ENCODE results near the gene GGTLC3.
"Not testable (repeated sequence)": the region's sequence is repeated elsewhere in the genome, so short reads cannot be mapped to it uniquely, and the experiment has no call there.

Gene GGTLC3

GRCh38 chr22:18528597-18529415 is 10.8 kb upstream of the GGTLC3 start:
- ATAC-seq = peak; percentile 92
- H3K9me3 Mint-ChIP-seq, H3K27me3 Mint-ChIP-seq, H3K4me1 Mint-ChIP-seq, H3K36me3 Mint-ChIP-seq: not testable (repeated sequence)
- peak overlapping the region; percentile 67 for H3K27ac Mint-ChIP-seq
- H3K4me3 Mint-ChIP-seq = peak overlapping the region; percentile 75

GRCh38 chr22:18527752-18528596 is 10.0 kb upstream of the GGTLC3 start, which contains the start of gene TMEM191B:
Gene TMEM191B (plus strand): TSS chr22:18527802. CDS start chr22:18527981, 179 bp downstream.
- H3K4me1 Mint-ChIP-seq, H3K9me3 Mint-ChIP-seq, H3K27me3 Mint-ChIP-seq, H3K36me3 Mint-ChIP-seq: not testable (repeated sequence)
- Mint-ChIP-seq H3K27ac (peak within 1 kb of the TSS; percentile 67), H3K4me3 (peak within 1 kb of the TSS; percentile 75)
- peak; percentile 35 for ATAC-seq

DNA sequence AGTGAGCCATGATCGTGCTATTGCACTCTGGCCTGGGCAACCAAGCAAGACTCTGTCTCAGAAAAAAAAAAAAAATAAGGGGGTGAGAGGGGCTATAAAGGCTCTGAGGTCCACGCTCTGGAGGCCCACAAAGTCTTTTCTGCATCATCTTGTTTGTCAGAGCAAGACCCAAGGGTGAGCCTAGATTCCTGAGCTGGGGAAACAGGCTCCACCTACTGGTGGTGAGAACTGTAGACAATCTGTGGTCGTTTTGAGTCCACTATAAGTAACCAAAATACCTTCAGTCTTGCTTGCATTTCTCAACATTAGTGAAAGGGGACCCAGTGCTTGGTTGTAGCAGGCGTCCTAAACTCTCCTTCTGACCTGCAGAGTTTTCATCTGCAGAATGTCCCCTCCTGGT is 5.4 kb upstream of the GGTLC3 start:
- not testable (repeated sequence) for ATAC-seq, H3K27ac Mint-ChIP-seq, H3K9me3 Mint-ChIP-seq, H3K36me3 Mint-ChIP-seq, H3K27me3 Mint-ChIP-seq, H3K4me1 Mint-ChIP-seq, H3K4me3 Mint-ChIP-seq

- not testable (repeated sequence) for H3K27ac Mint-ChIP-seq, H3K27me3 Mint-ChIP-seq, H3K36me3 Mint-ChIP-seq, H3K4me3 Mint-ChIP-seq, ATAC-seq, H3K9me3 Mint-ChIP-seq, H3K4me1 Mint-ChIP-seq
Observed at GRCh38 chr22:18522762-18523161, 4.8 kb upstream of the GGTLC3 start.

DNA sequence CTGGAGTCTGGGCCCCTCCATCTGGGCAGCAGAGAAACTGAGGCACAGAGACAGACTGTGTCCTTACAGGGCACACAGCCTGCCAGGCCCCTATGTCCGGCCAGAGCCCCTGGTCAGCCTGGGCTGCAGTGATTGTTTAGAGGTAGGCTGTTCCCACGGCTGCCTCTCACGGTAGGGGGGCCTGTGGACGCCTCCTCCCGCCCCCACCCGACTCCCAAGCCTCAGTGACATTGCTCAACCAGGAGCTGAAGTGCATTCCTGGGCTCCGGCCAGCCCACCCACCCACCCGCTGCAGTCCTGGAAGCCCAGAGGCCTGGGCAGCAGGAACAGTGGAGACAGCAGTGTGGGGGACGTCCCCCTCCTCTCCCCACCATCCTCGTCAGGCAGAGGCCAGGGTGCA is 4.5 kb downstream of the GGTLC3 start:
- H3K36me3 Mint-ChIP-seq, H3K4me1 Mint-ChIP-seq, H3K4me3 Mint-ChIP-seq, H3K27me3 Mint-ChIP-seq, ATAC-seq, H3K27ac Mint-ChIP-seq, H3K9me3 Mint-ChIP-seq: not testable (repeated sequence)

DNA sequence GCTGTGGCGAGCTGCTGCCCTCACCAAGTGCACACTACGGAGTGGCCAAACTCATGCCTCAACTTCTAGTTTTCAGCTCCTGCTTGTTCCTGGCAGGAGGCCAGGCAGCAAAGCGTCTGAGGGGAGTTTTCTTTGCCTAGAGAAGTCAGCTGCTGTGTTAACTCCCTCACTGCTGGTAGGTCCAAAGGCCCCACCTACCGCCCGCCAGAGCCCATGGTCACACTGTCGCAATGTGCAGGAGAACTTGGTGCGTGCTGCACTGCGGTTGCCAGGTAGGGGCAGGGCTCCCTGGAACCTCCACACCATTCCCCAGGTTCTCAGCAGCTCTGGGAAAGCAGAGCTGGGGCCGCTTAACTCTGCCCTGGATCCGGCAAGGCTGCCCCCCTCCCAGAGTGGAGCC is 5.6 kb downstream of the GGTLC3 start:
- H3K4me3 Mint-ChIP-seq, H3K36me3 Mint-ChIP-seq, H3K4me1 Mint-ChIP-seq, H3K27ac Mint-ChIP-seq, H3K27me3 Mint-ChIP-seq, ATAC-seq, H3K9me3 Mint-ChIP-seq: not testable (repeated sequence)

- H3K27ac Mint-ChIP-seq, H3K4me3 Mint-ChIP-seq, ATAC-seq, H3K9me3 Mint-ChIP-seq, H3K36me3 Mint-ChIP-seq, H3K4me1 Mint-ChIP-seq, H3K27me3 Mint-ChIP-seq: not testable (repeated sequence)
Observed at GRCh38 chr22:18511327-18511726, 6.6 kb downstream of the GGTLC3 start.

DNA sequence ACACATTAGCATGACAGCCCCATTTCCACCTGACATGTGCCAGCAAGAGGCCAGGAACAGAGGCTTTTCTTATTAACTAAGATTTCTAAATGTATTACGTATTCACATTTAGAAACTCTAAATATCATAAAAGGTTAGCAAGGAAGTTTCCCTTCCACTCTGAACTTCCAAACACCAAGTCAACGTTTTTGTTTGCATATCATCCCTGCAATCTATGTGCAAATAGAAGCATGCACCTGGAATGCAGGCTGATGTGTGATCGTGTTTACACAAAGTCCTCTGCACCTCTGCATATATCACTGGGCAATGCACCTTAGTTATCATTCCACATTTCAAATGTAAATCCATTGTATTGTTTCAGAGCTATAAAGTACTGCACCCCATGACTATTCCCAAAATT is 21.7 kb downstream of the GGTLC3 start:
- H3K27ac Mint-ChIP-seq, ATAC-seq, H3K4me1 Mint-ChIP-seq, H3K27me3 Mint-ChIP-seq, H3K9me3 Mint-ChIP-seq, H3K4me3 Mint-ChIP-seq, H3K36me3 Mint-ChIP-seq: not testable (repeated sequence)
